ENCODE results near the gene UHRF1.

UHRF1 gene

DNA sequence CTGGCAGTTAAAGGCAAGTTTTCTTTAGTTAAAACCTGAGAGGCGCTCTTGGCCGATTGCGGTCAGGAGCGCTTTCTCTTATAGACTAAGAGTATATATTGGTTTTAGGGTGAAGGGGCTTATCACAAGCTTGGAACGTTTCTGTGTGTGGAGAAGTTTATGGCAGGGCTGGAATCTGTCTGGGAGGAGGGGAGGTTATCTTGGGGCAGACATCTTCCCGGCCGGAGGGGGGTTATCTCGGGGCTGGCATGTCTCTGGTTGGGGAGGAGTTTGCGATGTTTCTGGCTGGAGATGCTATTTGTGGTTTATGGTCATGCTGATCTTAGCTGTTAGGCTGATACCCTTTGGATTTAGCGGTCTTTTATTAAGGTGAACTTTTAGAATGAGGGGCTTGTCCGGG lies 78.0 kb downstream of the UHRF1 start:
- DNase-seq (ENCODE audit: low read depth): peak; percentile 35
- TF ChIP-seq, protein P1, sequence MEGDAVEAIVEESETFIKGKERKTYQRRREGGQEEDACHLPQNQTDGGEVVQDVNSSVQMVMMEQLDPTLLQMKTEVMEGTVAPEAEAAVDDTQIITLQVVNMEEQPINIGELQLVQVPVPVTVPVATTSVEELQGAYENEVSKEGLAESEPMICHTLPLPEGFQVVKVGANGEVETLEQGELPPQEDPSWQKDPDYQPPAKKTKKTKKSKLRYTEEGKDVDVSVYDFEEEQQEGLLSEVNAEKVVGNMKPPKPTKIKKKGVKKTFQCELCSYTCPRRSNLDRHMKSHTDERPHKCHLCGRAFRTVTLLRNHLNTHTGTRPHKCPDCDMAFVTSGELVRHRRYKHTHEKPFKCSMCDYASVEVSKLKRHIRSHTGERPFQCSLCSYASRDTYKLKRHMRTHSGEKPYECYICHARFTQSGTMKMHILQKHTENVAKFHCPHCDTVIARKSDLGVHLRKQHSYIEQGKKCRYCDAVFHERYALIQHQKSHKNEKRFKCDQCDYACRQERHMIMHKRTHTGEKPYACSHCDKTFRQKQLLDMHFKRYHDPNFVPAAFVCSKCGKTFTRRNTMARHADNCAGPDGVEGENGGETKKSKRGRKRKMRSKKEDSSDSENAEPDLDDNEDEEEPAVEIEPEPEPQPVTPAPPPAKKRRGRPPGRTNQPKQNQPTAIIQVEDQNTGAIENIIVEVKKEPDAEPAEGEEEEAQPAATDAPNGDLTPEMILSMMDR (conservative IDR thresholded peaks at IDR 0.05; ENCODE audit: control insufficient read depth, insufficient read depth, low read depth, low read length): no peak

DNA sequence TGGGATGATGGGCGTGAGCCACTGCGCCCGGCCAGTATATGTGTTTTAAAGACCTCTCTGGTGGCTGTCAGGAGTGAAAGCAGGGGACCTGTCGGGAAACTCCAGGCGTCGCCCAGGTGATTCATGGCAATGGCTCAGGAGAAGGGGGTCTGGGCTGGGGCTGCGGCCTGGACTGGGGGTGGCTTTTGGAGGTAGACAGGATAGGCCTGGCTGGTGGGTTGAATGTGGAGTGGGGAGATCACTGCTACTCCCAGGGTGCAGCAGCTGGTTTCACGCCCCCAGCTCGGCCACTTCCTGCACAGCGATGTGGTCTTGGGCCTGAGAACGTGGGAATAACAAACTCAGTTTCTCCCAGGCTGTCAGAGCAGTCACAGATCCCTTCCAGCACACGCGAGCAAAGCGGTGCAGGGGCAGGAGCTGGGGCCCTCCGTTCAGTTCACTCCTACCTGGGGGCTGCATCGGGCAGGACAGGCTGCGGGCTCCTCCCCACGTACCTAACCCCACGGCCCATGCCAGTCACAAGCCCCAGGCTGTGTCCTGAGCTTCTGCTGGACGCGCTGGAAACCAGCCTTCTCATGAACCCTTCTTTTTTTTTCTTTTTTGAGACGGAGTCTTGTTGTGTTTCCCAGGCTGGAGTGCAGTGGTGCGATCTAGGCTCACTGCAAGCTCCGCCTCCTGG lies 78.5 kb downstream of the UHRF1 start:
- no peak overlapping the region for H3K4me3 ChIP-seq (ENCODE audit: control insufficient read depth, low read depth, low read length)
- peak; percentile 59 for DNase-seq (ENCODE audit: low read depth)
- TF ChIP-seq, protein P1 (conservative IDR thresholded peaks at IDR 0.05; ENCODE audit: control insufficient read depth, insufficient read depth, low read depth, low read length): no peak

More for the DNA sequence above, 78.0 kb downstream of the UHRF1 start:
- no peak overlapping the region for H3K4me3 ChIP-seq (ENCODE audit: control insufficient read depth, low read depth, low read length)

DNA sequence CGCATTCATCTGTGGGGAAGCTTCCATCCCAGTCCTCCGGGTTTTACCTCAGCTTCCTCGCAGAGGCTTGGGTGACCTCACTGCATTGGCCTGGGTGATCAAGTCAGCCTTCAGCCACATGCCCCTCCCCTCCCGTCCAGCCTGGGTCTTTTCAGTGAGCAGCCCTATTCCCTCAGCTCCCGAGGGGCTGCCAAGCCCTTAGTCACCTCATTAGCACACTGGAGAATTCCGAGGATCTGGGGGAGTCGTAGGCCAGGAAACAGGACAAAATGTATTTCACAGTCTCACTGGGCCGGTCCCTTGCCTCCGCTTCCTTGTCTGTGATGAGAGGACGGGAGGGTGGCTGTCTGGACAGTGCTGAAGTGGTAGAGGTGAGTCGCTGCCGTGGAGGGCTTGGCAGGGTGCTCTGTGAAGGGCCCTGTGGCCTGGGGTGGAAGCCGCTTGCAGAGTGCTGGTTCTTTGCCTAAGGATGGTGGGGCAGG lies 79.5 kb downstream of the UHRF1 start:
- TF ChIP-seq, protein P1 (conservative IDR thresholded peaks at IDR 0.05; ENCODE audit: control insufficient read depth, insufficient read depth, low read depth, low read length): no peak
- peak; percentile 93 for DNase-seq (ENCODE audit: low read depth)
- H3K4me3 ChIP-seq (ENCODE audit: control insufficient read depth, low read depth, low read length): peak overlapping the region; percentile 13

DNA sequence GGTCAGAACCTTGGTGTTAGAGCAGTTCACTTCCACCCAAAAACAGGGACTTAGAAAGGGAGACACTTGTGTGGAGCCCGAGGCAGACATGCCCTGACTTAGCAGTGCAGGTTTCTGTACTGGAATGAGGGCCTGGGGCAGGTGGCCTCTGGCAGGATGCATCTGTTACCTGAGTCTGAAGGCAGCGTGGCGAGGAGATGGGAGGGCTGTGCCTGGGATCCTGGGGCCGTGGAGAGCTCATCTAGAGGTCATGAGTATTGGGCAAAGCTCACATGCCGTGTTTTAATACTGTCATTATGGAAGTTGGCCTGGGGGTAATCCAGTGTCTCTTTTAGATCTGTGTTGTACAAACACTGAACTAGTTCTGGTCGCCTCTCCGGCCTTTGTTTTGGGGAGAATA lies 81.0 kb downstream of the UHRF1 start:
- no peak overlapping the region for H3K4me3 ChIP-seq (ENCODE audit: control insufficient read depth, low read depth, low read length)
- TF ChIP-seq, protein P1 (conservative IDR thresholded peaks at IDR 0.05; ENCODE audit: control insufficient read depth, insufficient read depth, low read depth, low read length): no peak
- DNase-seq (ENCODE audit: low read depth): no peak

GRCh38 chr19:4991538-4991937 lies 82.2 kb downstream of the UHRF1 start:
- TF ChIP-seq, protein P1 (conservative IDR thresholded peaks at IDR 0.05; ENCODE audit: control insufficient read depth, insufficient read depth, low read depth, low read length): no peak
- H3K4me3 ChIP-seq (ENCODE audit: control insufficient read depth, low read depth, low read length): no peak overlapping the region
- DNase-seq (ENCODE audit: low read depth): no peak

DNA sequence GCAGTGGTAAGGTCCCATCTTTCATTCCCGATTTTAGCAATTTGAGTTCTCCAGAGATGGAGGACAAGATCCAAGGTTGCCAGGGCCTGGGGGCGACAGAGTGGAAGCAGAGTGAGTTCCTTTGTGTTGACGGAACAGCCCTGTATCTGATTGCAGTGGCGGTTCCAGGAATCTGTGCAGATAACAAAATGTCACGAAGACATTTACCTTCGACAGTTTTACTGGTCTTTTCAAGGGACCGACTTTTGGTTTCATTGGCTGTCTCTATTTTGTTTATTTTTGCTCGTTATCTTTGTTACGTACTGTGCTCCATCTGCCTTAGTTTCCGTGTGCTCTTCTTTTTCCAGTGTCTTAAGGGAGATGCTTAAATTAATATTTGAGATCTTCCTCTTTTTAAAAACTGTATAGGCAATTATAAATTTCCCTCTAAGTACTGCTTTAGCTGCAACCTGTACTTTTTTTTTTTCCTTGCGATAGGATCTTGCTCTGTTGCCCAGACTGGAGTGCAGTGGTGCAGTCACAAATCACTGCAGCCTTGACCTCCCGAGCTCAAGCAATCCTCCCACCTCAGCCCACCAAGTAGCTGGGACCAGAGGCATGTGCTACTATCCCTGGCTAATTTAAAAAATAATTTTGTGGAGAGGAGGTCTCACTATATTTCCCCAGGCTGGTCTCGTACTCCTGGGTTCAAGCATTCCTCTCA lies 82.8 kb downstream of the UHRF1 start:
- no peak overlapping the region for H3K4me3 ChIP-seq (ENCODE audit: control insufficient read depth, low read depth, low read length)
- no peak for DNase-seq (ENCODE audit: low read depth)
- TF ChIP-seq, protein P1 (conservative IDR thresholded peaks at IDR 0.05; ENCODE audit: control insufficient read depth, insufficient read depth, low read depth, low read length): no peak

All from fibroblast of mammary gland (primary cell).